HepG2 (cell line): ENCODE results near the gene DAB2. TPM values are rescaled to one million over a fixed set of nuclear protein-coding genes. Genes with fewer than 3 reads are reported as not detected.

Source experiments
- ATAC-seq: fragments of 200-7000 bp; cut with Tn5 transposase; 3 replicates; pipeline ENCODE4 v1.9.1; 2020; ENCODE audit warnings: mild to moderate bottlenecking, moderate library complexity
- BruUV-seq: library from RNA; stranded (reverse); fragments of 400-500 nt; replicated peaks from 2 replicates; lab custom pipeline; 2021; lab: Mats Ljungman, UMichigan
- CTCF ChIA-PET: fragments of 300-600 bp; formaldehyde crosslinking; extraction: SDS; loops from one replicate; lab custom pipeline; 2021; ENCODE audit warnings: low total read pairs, inconsistent platforms, low intra/inter-chr PET ratio; lab: Yijun Ruan, JAX
- POLR2A ChIA-PET: fragments of 350-600 bp; sonication (Branson Sonifier 250); formaldehyde crosslinking; loops from one replicate; lab custom pipeline; 2020; ENCODE audit warnings: antibody characterized with exemption, inconsistent platforms; lab: Yijun Ruan, JAX
- DNase-seq: peaks from one replicate; pipeline ENCODE4 v3.0.0-alpha.2; 2015; ENCODE audit warnings: low spot score
- FAIRE-seq: peaks from 3 replicates; lab custom pipeline; 2011; peaks lifted over from hg19 to GRCh38; lab: Jason Lieb, UNC
- H2AFZ ChIP-seq: one replicate; pipeline ENCODE4 v1.6.1; 2011; ENCODE audit warnings: low read length, inconsistent platforms
- H3K27ac ChIP-seq: fragments of 300-600 bp; 3 replicates; pipeline ENCODE4 v1.8.0; 2011; ENCODE audit warnings: mixed run types, mild to moderate bottlenecking, mixed read lengths, low read length, inconsistent platforms; ENCODE audit not compliant: insufficient read depth; ENCODE audit errors: extremely low read length
- H3K27me3 ChIP-seq, 2 experiments: fragments of 200-600 bp in 1 of 2; 2 replicates in 1 of 2; 3 replicates in 1 of 2; pipeline versions ENCODE4 v1.6.0 to v1.8.0; 2011; ENCODE audit warnings: low read length in 2 of 2, mild to moderate bottlenecking in 2 of 2, moderate library complexity in 2 of 2, inconsistent platforms in 1 of 2; ENCODE audit not compliant: insufficient read depth in 2 of 2, control insufficient read depth in 1 of 2
- H3K36me3 ChIP-seq, 2 experiments: fragments of 200-600 bp in 1 of 2; replicated peaks in 1 of 2; 2 replicates in 1 of 2; 3 replicates in 1 of 2; pipeline versions ENCODE4 v1.5.1 to v1.8.0; 2011; ENCODE audit warnings: low read length in 2 of 2, inconsistent platforms in 1 of 2; ENCODE audit not compliant: insufficient read depth in 2 of 2, control insufficient read depth in 1 of 2
- H3K4me1 ChIP-seq: 2 replicates; pipeline ENCODE4 v1.5.1; 2012; ENCODE audit warnings: low read length, inconsistent platforms; ENCODE audit not compliant: insufficient read depth
- H3K4me2 ChIP-seq: 2 replicates; pipeline ENCODE4 v1.6.0; 2011; ENCODE audit warnings: low read depth, low read length, inconsistent platforms
- H3K4me3 ChIP-seq, 3 experiments: fragments of 200-600 bp in 1 of 3; sonication (generic), shearing (Covaris generic) in 1 of 3; replicated peaks in 1 of 3; 2 replicates each; pipeline ENCODE4 v1.5.1; 2011 to 2016; ENCODE audit warnings: low read length in 3 of 3, inconsistent platforms in 2 of 3, low read depth in 2 of 3, mild to moderate bottlenecking in 2 of 3, control low read depth in 1 of 3, mixed read lengths in 1 of 3; ENCODE audit not compliant: insufficient read depth in 1 of 3
- H3K79me2 ChIP-seq: one replicate; pipeline ENCODE4 v1.6.1; 2011; ENCODE audit warnings: low read length, inconsistent platforms; ENCODE audit not compliant: insufficient read depth
- H3K9ac ChIP-seq: 2 replicates; pipeline ENCODE4 v1.6.0; 2011; ENCODE audit warnings: mild to moderate bottlenecking, low read depth, low read length, inconsistent platforms; ENCODE audit not compliant: insufficient read depth
- H3K9me3 ChIP-seq: 2 replicates; pipeline ENCODE4 v1.5.1; 2012; ENCODE audit warnings: mild to moderate bottlenecking, low read length
- H4K20me1 ChIP-seq: 2 replicates; pipeline ENCODE4 v1.6.0; 2011; ENCODE audit warnings: inconsistent platforms, mild to moderate bottlenecking, low read length, moderate library complexity; ENCODE audit not compliant: insufficient read depth
- HOXA9 ChIP-seq: sonication (generic); formaldehyde crosslinking; IDR thresholded peaks from 2 replicates; pipeline ENCODE4 v1.8.1; 2022; ENCODE audit warnings: missing genetic modification reagents, mild to moderate bottlenecking, moderate library complexity, borderline replicate concordance
- MEIS2 ChIP-seq: sonication (generic); formaldehyde crosslinking; IDR thresholded peaks from 2 replicates; pipeline ENCODE4 v1.9.0; 2021; ENCODE audit warnings: mild to moderate bottlenecking, missing genetic modification reagents
- MTA1 ChIP-seq: sonication (generic); formaldehyde crosslinking; IDR thresholded peaks from 2 replicates; pipeline ENCODE4 v1.4.0; 2020; ENCODE audit warnings: missing genetic modification reagents, mild to moderate bottlenecking, borderline replicate concordance
- MTA3 ChIP-seq: sonication (generic); formaldehyde crosslinking; IDR thresholded peaks from 2 replicates; pipeline ENCODE4 v1.4.0; 2020; ENCODE audit warnings: missing genetic modification reagents
- MXI1 ChIP-seq: IDR thresholded peaks from 3 replicates; pipeline ENCODE4 v1.6.1; 2012; ENCODE audit warnings: low read depth, low read length, inconsistent platforms, borderline replicate concordance
- PITX1 ChIP-seq: sonication (generic); formaldehyde crosslinking; IDR thresholded peaks from 2 replicates; pipeline ENCODE4 v1.5.1; 2020; ENCODE audit warnings: mild to moderate bottlenecking, missing genetic modification reagents
- PRDM10 ChIP-seq: sonication (generic); formaldehyde crosslinking; IDR thresholded peaks from 2 replicates; pipeline ENCODE4 v1.4.0; 2020; ENCODE audit warnings: low read depth, missing genetic modification reagents
- TBL1XR1 ChIP-seq: fragments of 150-350 bp; IDR thresholded peaks from 2 replicates; pipeline ENCODE4 v1.6.1; 2014; ENCODE audit warnings: borderline replicate concordance, low read length; ENCODE audit not compliant: partially characterized antibody
- ZBED4 ChIP-seq: sonication (generic); formaldehyde crosslinking; IDR thresholded peaks from 2 replicates; pipeline ENCODE4 v1.4.0; 2020; ENCODE audit warnings: missing genetic modification reagents, borderline replicate concordance
- ZNF343 ChIP-seq: sonication (generic); formaldehyde crosslinking; IDR thresholded peaks from 2 replicates; pipeline ENCODE4 v1.4.0; 2020; ENCODE audit warnings: mild to moderate bottlenecking, missing genetic modification reagents
- whole genome bisulfite sequencing: methylation state at CpG from one replicate; pipeline ENCODE4 v1.1.6; 2017; ENCODE audit warnings: low lambda C conversion rate; 5-methylcytosine and 5-hydroxymethylcytosine counted together
- in situ Hi-C: cut with HindIII; loops from 2 replicates; pipeline ENCODE4 v1.10.0; 2017; ENCODE audit warnings: low pct_unique_long_range_greater_than_20kb; ENCODE audit not compliant: extremely low pct_ligation_motif_present
- intact Hi-C: fragments of 100-400 bp; cut with micrococcal nuclease; formaldehyde crosslinking; loops from one replicate; pipeline ENCODE4 v1.10.0; 2022; ENCODE audit not compliant: unreplicated experiment
- polyA plus RNA-seq, 8 experiments: library from polyadenylated mRNA; depleted of rRNA in 3 of 8; stranded (reverse) in 7 of 8; unstranded in 1 of 8; fragments of >200 nt; fragmentation: Illumina TruSeq in 4 of 8; extraction: Trizol in 4 of 8; gene quantifications; 2 replicates each; pipeline versions ENCODE4 v1.2.1 to v1.2.3, GENCODE V29; 2011 to 2016; ENCODE audit warnings: low read depth in 4 of 8, missing spikeins in 1 of 8, mixed read lengths in 1 of 8; ENCODE audit not compliant: insufficient read depth in 1 of 8
- total RNA-seq, 5 experiments: library from RNA; depleted of rRNA; stranded (reverse); fragments of >200 nt; fragmentation: Illumina TruSeq; extraction: Trizol; gene quantifications; 2 replicates each; pipeline ENCODE4 v1.2.3, GENCODE V29; 2016; ENCODE audit warnings: low read depth in 1 of 5

The DAB2 gene
- total and polyA plus RNA-seq, 2 of the 13 experiments (the other 11 are each of a cell fraction or from before 2014, with no cell fraction given) = 6.4 to 6.5 TPM

GRCh38 chr5:39441838-39442237 is 17.1 kb upstream of the DAB2 start:
- Histone ChIP-seq H3K9me3 (no peaks in the 10 kb centered on the region), H3K4me3 (no peak overlapping the region)
- no TSS peak for BruUV-seq
- DNase-seq = no peak
- no peak for TF ChIP-seq PRDM10 (CRISPR knock-in tag)
- TF ChIP-seq, all 625 proteins: peak for 0
- WGBS = 57% methylated on average over 2 of the region's 2 CpGs
- Histone ChIP-seq H3K9ac (no peak overlapping the region), H3K27me3 (peaks cover 0 to 5% of the 10 kb centered on the region in 2 experiments; a peak in 1 of 5 replicates), H3K4me1 (peaks cover 12% of the 10 kb centered on the region), H3K79me2 (no peaks in the 10 kb centered on the region), H2AFZ (no peak overlapping the region), H3K36me3 (no peaks in the 10 kb centered on the region), H3K27ac (no peak overlapping the region), H4K20me1 (no peaks in the 10 kb centered on the region), H3K4me2 (no peak overlapping the region)
- POLR2A ChIA-PET = no interaction called here
- ATAC-seq (no peak), FAIRE-seq (no peak)
- intact Hi-C loops (no loop called here), in situ Hi-C loops (no loop called here)
- CTCF ChIA-PET = no interaction called here

- no peak for DNase-seq
- H3K9ac ChIP-seq = no peak overlapping the region
- intact Hi-C loops = no loop called here
- no peak overlapping the region for H3K4me2 ChIP-seq
- no peaks in the 10 kb centered on the region for H3K36me3 ChIP-seq
- no peak overlapping the region for H3K4me3 ChIP-seq
- 63% methylated on average over 2 of the region's 2 CpGs for WGBS
- no TSS peak for BruUV-seq
- in situ Hi-C loops = no loop called here
- H4K20me1 ChIP-seq = no peaks in the 10 kb centered on the region
- ATAC-seq = no peak
- ChIA-PET POLR2A (no interaction called here), CTCF (no interaction called here)
- H3K79me2 ChIP-seq = no peaks in the 10 kb centered on the region
- H2AFZ ChIP-seq = no peak overlapping the region
- H3K9me3 ChIP-seq = no peaks in the 10 kb centered on the region
- peaks cover 0 to 2% of the 10 kb centered on the region in 2 experiments; a peak in 1 of 5 replicates for H3K27me3 ChIP-seq
- no peak overlapping the region for H3K27ac ChIP-seq
- no peak for FAIRE-seq
- H3K4me1 ChIP-seq = peaks cover 12% of the 10 kb centered on the region
- TF ChIP-seq ZBED4 = no peak
- no peak for TF ChIP-seq HOXA9 (CRISPR knock-in tag)
- TF ChIP-seq MTA3 = no peak
- TF ChIP-seq MEIS2 (CRISPR knock-in tag) = no peak
- no peak for TF ChIP-seq PITX1 (CRISPR knock-in tag)
- TF ChIP-seq TBL1XR1 = no peak
- no peak for TF ChIP-seq MXI1
- no peak for TF ChIP-seq ZNF343 (CRISPR knock-in tag)
- TF ChIP-seq MTA1 = no peak
These were observed 16.3 kb upstream of the DAB2 start for GRCh38 chr5:39440958-39441624.
